SK-N-SH (cell line): Measurements from ENCODE around the gene B3GNT3. TPM values are rescaled to one million over a fixed set of nuclear protein-coding genes. Genes with fewer than 3 reads are reported as not detected.

Experiments
- CTCF ChIA-PET: fragments of 300-600, 350-600 bp; formaldehyde crosslinking; extraction: SDS; loops from one replicate; lab custom pipeline; 2021; lab: Yijun Ruan, JAX
- POLR2A ChIA-PET: fragments of 350-600 bp; sonication (Branson Sonifier 250); formaldehyde crosslinking; extraction: SDS; loops from one replicate; lab custom pipeline; 2020; ENCODE audit warnings: antibody characterized with exemption, inconsistent platforms; lab: Yijun Ruan, JAX
- DNase-seq: peaks from one replicate; pipeline ENCODE4 v3.0.0; 2012
- H2AFZ ChIP-seq: fragments of 200-600 bp; sonication (generic); 2 replicates; pipeline ENCODE4 v1.8.1; 2016; ENCODE audit warnings: antibody characterized with exemption, mild to moderate bottlenecking, low read depth
- H3F3A ChIP-seq: fragments of 200-600 bp; sonication (generic); replicated peaks from 2 replicates; pipeline ENCODE3; 2016; ENCODE audit warnings: antibody characterized with exemption, mild to moderate bottlenecking; ENCODE audit not compliant: insufficient read depth
- H3K27ac ChIP-seq, 2 experiments: fragments of 200-500 bp in 1 of 2; fragments of 200-600 bp in 1 of 2; sonication (Bioruptor generic) in 1 of 2; sonication (generic), shearing (Covaris generic) in 1 of 2; 2 replicates each; pipeline versions ENCODE4 v1.5.1 to v1.6.1; 2014 to 2016; ENCODE audit warnings: low read depth in 2 of 2, inconsistent platforms in 1 of 2, low read length in 1 of 2, mild to moderate bottlenecking in 1 of 2, mixed read lengths in 1 of 2
- H3K27me3 ChIP-seq: fragments of 200-600 bp; sonication (generic), shearing (Covaris generic); 2 replicates; pipeline ENCODE4 v1.6.1; 2016; ENCODE audit warnings: mixed run types; ENCODE audit not compliant: insufficient read depth
- H3K36me3 ChIP-seq, 2 experiments: fragments of 200-500 bp in 1 of 2; fragments of 200-600 bp in 1 of 2; sonication (Bioruptor generic) in 1 of 2; sonication (generic) in 1 of 2; replicated peaks in 1 of 2; 2 replicates each; pipeline versions ENCODE3 to v1.5.1; 2014 to 2016; ENCODE audit warnings: low read length in 1 of 2, mild to moderate bottlenecking in 1 of 2; ENCODE audit not compliant: insufficient read depth in 2 of 2, control insufficient read depth in 1 of 2
- H3K4me1 ChIP-seq, 2 experiments: fragments of 200-500 bp in 1 of 2; fragments of 200-600 bp in 1 of 2; sonication (Bioruptor generic) in 1 of 2; sonication (generic), shearing (Covaris generic) in 1 of 2; 2 replicates each; pipeline versions ENCODE4 v1.5.1 to v1.6.1; 2014 to 2016; ENCODE audit warnings: low read depth in 1 of 2, low read length in 1 of 2, mixed run types in 1 of 2; ENCODE audit not compliant: insufficient read depth in 2 of 2, control insufficient read depth in 1 of 2
- H3K4me2 ChIP-seq: fragments of 200-600 bp; sonication (generic), shearing (Covaris generic); 2 replicates; pipeline ENCODE4 v1.6.1; 2017; ENCODE audit warnings: mixed run types
- H3K4me3 ChIP-seq, 2 experiments: fragments of 200-500 bp in 1 of 2; fragments of 200-600 bp in 1 of 2; sonication (Bioruptor generic) in 1 of 2; sonication (generic), shearing (Covaris generic) in 1 of 2; 2 replicates each; pipeline versions ENCODE4 v1.5.1 to v1.8.1; 2014 to 2016; ENCODE audit warnings: low read depth in 2 of 2, inconsistent platforms in 1 of 2, low read length in 1 of 2, mild to moderate bottlenecking in 1 of 2, mixed read lengths in 1 of 2, moderate library complexity in 1 of 2
- H3K79me2 ChIP-seq: fragments of 200-600 bp; sonication (generic); 2 replicates; pipeline ENCODE4 v1.8.1; 2017; ENCODE audit warnings: mild to moderate bottlenecking; ENCODE audit not compliant: insufficient read depth
- H3K9ac ChIP-seq: fragments of 200-600 bp; sonication (generic); 2 replicates; pipeline ENCODE4 v1.6.1; 2017; ENCODE audit warnings: mixed run types
- H3K9me2 ChIP-seq: fragments of 200-600 bp; sonication (generic); 2 replicates; pipeline ENCODE4 v1.6.1; 2017; ENCODE audit warnings: mixed run types
- H3K9me3 ChIP-seq: fragments of 200-600 bp; sonication (generic); 2 replicates; pipeline ENCODE4 v1.6.1; 2017; ENCODE audit warnings: mixed run types, mild to moderate bottlenecking, moderate library complexity
- H4K20me1 ChIP-seq: fragments of 200-600 bp; sonication (generic); 2 replicates; pipeline ENCODE4 v1.6.1; 2017; ENCODE audit warnings: mild to moderate bottlenecking, mixed run types; ENCODE audit not compliant: insufficient read depth
- CHD2 ChIP-seq: fragments of 150-350 bp; IDR thresholded peaks from 2 replicates; pipeline ENCODE4 v1.6.1; 2018; ENCODE audit warnings: low read length; ENCODE audit not compliant: partially characterized antibody
- ELF1 ChIP-seq: IDR thresholded peaks from 2 replicates; pipeline ENCODE4 v1.4.0; 2012
- EP300 ChIP-seq, 2 experiments: IDR thresholded peaks; 2 replicates each; pipeline versions ENCODE4 v1.4.0 to v1.6.1; 2012; ENCODE audit warnings: borderline replicate concordance in 1 of 2, low read depth in 1 of 2, low read length in 1 of 2
- EZH2phosphoT487 ChIP-seq: fragments of 200-600 bp; sonication (generic); IDR thresholded peaks from 2 replicates; pipeline ENCODE4 v1.6.1; 2017; ENCODE audit warnings: low read depth, mixed run types, mild to moderate bottlenecking, antibody characterized with exemption, moderate library complexity, borderline replicate concordance
- FOXJ3 ChIP-seq: sonication (generic); formaldehyde crosslinking; IDR thresholded peaks from 2 replicates; pipeline ENCODE4 v1.5.1; 2020; ENCODE audit warnings: mild to moderate bottlenecking, missing genetic modification reagents
- FOXM1 ChIP-seq: IDR thresholded peaks from 2 replicates; pipeline ENCODE4 v1.4.0; 2012; ENCODE audit warnings: low read depth, mild to moderate bottlenecking
- JUND ChIP-seq: IDR thresholded peaks from 2 replicates; pipeline ENCODE4 v1.4.0; 2012
- MAX ChIP-seq: IDR thresholded peaks from 2 replicates; pipeline ENCODE4 v1.4.0; 2012; ENCODE audit warnings: low read depth
- MXI1 ChIP-seq: IDR thresholded peaks from 2 replicates; pipeline ENCODE4 v1.6.1; 2012; ENCODE audit warnings: mild to moderate bottlenecking, low read depth, low read length, improper control_type of control experiment
- NRF1 ChIP-seq: IDR thresholded peaks from 2 replicates; pipeline ENCODE4 v1.6.1; 2012; ENCODE audit warnings: low read depth, mild to moderate bottlenecking, low read length
- RXRA ChIP-seq: IDR thresholded peaks from 2 replicates; pipeline ENCODE4 v1.4.0; 2012; ENCODE audit warnings: low read depth, mild to moderate bottlenecking, borderline replicate concordance
- SIN3A ChIP-seq: IDR thresholded peaks from 2 replicates; pipeline ENCODE4 v1.6.1; 2012; ENCODE audit warnings: low read depth, mild to moderate bottlenecking, low read length, moderate library complexity, borderline replicate concordance
- SMC3 ChIP-seq: IDR thresholded peaks from 2 replicates; pipeline ENCODE4 v1.6.1; 2012; ENCODE audit warnings: low read depth, low read length, improper control_type of control experiment
- TCF12 ChIP-seq: IDR thresholded peaks from 2 replicates; pipeline ENCODE4 v1.4.0; 2012
- WGBS: methylation state at CpG from one replicate; pipeline ENCODE4 v1.1.6; 2017; ENCODE audit warnings: low lambda C conversion rate; 5-methylcytosine and 5-hydroxymethylcytosine counted together
- polyA plus RNA-seq, 3 experiments: library from polyadenylated mRNA; depleted of rRNA; stranded (reverse); fragments of >200 nt; gene quantifications; 2 replicates each; pipeline ENCODE4 v1.2.3, GENCODE V29; 2012
- TF ChIP-seq, protein P1 (sequence below): fragments of 150-350 bp; IDR thresholded peaks from 2 replicates; pipeline ENCODE4 v1.6.1; 2017; ENCODE audit warnings: antibody characterized with exemption, low read length, low read depth, borderline replicate concordance
- TF ChIP-seq, protein P2 (sequence below): fragments of 200-600 bp; sonication (generic); IDR thresholded peaks from 2 replicates; pipeline ENCODE4 v1.6.1; 2017; ENCODE audit warnings: antibody characterized with exemption, mild to moderate bottlenecking, moderate library complexity

The B3GNT3 gene
- polyA plus RNA-seq, 1 of the 3 experiments (the other 2 are of a cell fraction): not detected

DNA sequence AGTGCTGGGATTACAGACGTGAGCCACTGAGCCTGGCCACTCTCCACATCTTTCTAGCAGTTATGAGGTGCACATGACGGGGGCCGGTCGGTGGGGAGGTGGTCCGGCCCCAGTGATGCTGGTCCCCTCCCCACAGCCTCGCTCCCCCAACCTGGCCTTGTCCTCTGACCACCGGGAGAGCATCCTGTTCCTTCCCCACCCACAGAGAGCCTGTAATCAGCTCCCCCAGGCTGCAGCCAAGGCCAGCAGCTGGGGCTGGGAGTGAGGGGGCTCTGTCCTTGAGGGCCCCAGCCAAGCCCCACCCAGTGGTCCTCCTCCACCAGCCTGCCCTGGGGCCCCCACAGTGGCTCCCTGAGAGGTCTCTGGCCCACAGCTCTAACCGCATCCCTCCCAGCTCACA, 29.4 kb downstream of the B3GNT3 start:
- Histone ChIP-seq H3F3A (peaks cover 3% of the 10 kb centered on the region), H3K79me2 (no peaks in the 10 kb centered on the region), H3K9me3 (no peaks in the 10 kb centered on the region)
- no peak for DNase-seq
- TF ChIP-seq MXI1 (no peak), MAX (no peak)
- TF ChIP-seq, all 33 proteins: peak for 0
- Histone ChIP-seq H4K20me1 (no peaks in the 10 kb centered on the region), H2AFZ (no peak overlapping the region), H3K36me3 (no peaks in the 10 kb centered on the region), H3K9ac (no peak overlapping the region), H3K4me3 (no peak overlapping the region), H3K27ac (no peak overlapping the region), H3K9me2 (no peaks in the 10 kb centered on the region), H3K4me1 (no peaks in the 10 kb centered on the region), H3K27me3 (no peaks in the 10 kb centered on the region), H3K4me2 (no peak overlapping the region)
- WGBS: 52% methylated on average over 8 of the region's 8 CpGs
- POLR2A ChIA-PET: no interaction called here
- CTCF ChIA-PET: no interaction called here

DNA sequence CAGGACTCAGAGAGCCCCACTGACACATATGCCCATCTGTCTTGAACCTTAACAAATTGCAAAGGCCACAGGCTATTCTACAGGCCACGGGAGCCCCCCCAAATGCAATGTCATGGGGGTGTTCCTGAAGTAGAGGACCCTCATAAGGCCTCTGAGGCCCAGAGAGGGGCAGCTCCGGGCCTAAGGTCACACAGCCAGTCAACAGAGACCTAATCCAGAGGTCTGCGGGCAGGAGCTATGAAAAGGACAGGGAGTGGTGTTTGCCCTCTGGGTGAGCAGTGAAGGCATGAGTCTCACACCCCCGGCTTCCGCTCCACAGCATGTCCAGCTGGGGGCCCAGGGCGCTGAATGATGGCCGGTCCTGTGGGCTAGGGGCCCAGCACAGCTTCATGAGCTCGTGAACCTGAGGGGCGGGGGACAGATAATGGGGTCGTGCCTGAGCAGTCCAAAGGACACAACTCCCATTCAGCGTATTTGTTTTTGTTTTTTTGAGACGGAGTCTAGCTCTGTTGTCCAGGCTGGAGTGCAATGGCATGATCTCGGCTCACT, 31.6 kb downstream of the B3GNT3 start:
- DNase-seq: no peak
- Histone ChIP-seq H3K9me3 (no peaks in the 10 kb centered on the region), H3K9me2 (no peaks in the 10 kb centered on the region), H3K36me3 (no peaks in the 10 kb centered on the region), H3K4me2 (no peak overlapping the region), H4K20me1 (no peaks in the 10 kb centered on the region), H3K4me3 (no peak overlapping the region), H3K27me3 (no peaks in the 10 kb centered on the region), H2AFZ (no peak overlapping the region), H3K79me2 (no peaks in the 10 kb centered on the region), H3K9ac (no peak overlapping the region), H3F3A (peaks cover 3% of the 10 kb centered on the region), H3K27ac (no peak overlapping the region), H3K4me1 (peaks cover 0 to 6% of the 10 kb centered on the region in 2 experiments; a peak in 1 of 4 replicates)
- ChIA-PET CTCF (no interaction called here), POLR2A (no interaction called here)
- 76% methylated on average over 8 of the region's 13 CpGs for WGBS
- TF ChIP-seq ELF1 (no peak), JUND (no peak), EZH2phosphoT487 (no peak), FOXJ3 (CRISPR knock-in tag) (no peak)

DNA sequence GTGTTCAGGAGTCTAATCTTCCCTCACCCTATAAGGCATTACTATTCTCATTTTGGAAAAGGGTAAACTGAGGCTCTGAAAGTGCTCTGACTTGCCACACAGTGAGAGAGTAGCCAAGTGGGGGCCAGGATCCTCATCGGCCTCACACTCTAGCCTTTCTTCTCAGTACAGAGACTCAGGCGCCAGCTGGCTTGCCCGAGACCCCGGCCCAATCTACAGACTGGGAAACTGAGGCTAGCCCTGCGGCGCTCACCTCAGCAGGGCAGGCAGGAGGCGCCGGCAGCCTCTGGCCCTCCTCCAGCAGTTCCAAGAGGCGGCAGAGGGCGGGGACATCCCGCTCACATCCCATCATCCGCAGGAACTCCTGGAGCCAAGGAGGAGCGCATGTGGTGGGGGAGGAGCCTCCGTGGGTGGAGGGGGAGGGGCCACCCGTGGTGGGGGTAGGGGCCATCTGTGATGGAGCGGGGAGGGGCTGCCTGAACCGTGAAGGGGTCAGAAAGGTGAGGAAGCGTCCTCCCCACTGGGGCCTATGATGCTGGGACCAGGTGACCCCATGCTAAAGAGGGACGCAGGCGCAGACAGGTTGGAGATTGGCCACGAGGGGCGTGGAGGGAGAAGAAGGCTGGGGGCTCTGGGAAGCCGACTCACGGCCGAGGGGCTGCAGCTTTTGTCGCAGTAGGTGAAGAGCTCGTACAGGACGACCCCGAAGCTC, 35.1 kb downstream of the B3GNT3 start:
- H3F3A ChIP-seq: peaks cover 3% of the 10 kb centered on the region
- peaks cover 0 to 8% of the 10 kb centered on the region in 2 experiments; a peak in 1 of 4 replicates for H3K4me1 ChIP-seq
- H3K27ac ChIP-seq: peak overlapping the region; percentile 54 to 93
- H3K9ac ChIP-seq: peak overlapping the region; percentile 34
- no peaks in the 10 kb centered on the region for H3K9me3 ChIP-seq
- H3K27me3 ChIP-seq: no peaks in the 10 kb centered on the region
- H3K9me2 ChIP-seq: no peaks in the 10 kb centered on the region
- POLR2A ChIA-PET: interaction anchor here (0.6 to 1.2 kb wide), 5 partner anchors 12 to 119 kb away, joined by 3 to 6 read pairs (median 5); partner anchors contain the start of genes JAK3 and RPL18A
- H4K20me1 ChIP-seq: no peaks in the 10 kb centered on the region
- no peaks in the 10 kb centered on the region for H3K36me3 ChIP-seq
- CTCF ChIA-PET: interaction anchor here (1.0 to 1.5 kb wide), 3 partner anchors 29 to 126 kb away, joined by 3 read pairs; partner anchors contain the start of gene CCDC124
- H3K79me2 ChIP-seq: no peaks in the 10 kb centered on the region
- peak overlapping the region; percentile 85 for H3K4me2 ChIP-seq
- H2AFZ ChIP-seq: peak overlapping the region; percentile 98
- DNase-seq: peak; percentile 96
- H3K4me3 ChIP-seq: peak overlapping the region; percentile 51 to 81
- WGBS: 3% methylated on average over 21 of the region's 29 CpGs
- TF ChIP-seq, protein P1, sequence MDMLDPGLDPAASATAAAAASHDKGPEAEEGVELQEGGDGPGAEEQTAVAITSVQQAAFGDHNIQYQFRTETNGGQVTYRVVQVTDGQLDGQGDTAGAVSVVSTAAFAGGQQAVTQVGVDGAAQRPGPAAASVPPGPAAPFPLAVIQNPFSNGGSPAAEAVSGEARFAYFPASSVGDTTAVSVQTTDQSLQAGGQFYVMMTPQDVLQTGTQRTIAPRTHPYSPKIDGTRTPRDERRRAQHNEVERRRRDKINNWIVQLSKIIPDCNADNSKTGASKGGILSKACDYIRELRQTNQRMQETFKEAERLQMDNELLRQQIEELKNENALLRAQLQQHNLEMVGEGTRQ: no peak
- no peak for TF ChIP-seq TCF12
- TF ChIP-seq EZH2phosphoT487: no peak
- no peak; a peak in 1 of 4 replicates for TF ChIP-seq EP300 (IDR thresholded peaks at IDR 0.05; ENCODE audit: borderline replicate concordance in 1 of 2, low read depth in 1 of 2, low read length in 1 of 2)
- no peak for TF ChIP-seq RXRA
- no peak for TF ChIP-seq FOXJ3 (CRISPR knock-in tag)
- TF ChIP-seq, protein P2, sequence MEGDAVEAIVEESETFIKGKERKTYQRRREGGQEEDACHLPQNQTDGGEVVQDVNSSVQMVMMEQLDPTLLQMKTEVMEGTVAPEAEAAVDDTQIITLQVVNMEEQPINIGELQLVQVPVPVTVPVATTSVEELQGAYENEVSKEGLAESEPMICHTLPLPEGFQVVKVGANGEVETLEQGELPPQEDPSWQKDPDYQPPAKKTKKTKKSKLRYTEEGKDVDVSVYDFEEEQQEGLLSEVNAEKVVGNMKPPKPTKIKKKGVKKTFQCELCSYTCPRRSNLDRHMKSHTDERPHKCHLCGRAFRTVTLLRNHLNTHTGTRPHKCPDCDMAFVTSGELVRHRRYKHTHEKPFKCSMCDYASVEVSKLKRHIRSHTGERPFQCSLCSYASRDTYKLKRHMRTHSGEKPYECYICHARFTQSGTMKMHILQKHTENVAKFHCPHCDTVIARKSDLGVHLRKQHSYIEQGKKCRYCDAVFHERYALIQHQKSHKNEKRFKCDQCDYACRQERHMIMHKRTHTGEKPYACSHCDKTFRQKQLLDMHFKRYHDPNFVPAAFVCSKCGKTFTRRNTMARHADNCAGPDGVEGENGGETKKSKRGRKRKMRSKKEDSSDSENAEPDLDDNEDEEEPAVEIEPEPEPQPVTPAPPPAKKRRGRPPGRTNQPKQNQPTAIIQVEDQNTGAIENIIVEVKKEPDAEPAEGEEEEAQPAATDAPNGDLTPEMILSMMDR: peak; percentile 16; the same call in 1 of the 2 replicates
- no peak for TF ChIP-seq FOXM1
- peak; percentile 42; the same call in 1 of the 2 replicates for TF ChIP-seq NRF1
- peak; percentile 36; the same call in 1 of the 2 replicates for TF ChIP-seq MXI1
- TF ChIP-seq SIN3A: no peak
- TF ChIP-seq ELF1: no peak
- TF ChIP-seq SMC3: 0 out of 2 replicates have a peak, but pooled peaks have one; percentile 6
- no peak for TF ChIP-seq CHD2
- no peak for TF ChIP-seq JUND
